ENCODE data around the gene MYH7B. TPM values are rescaled to one million over a fixed set of nuclear protein-coding genes. Genes with fewer than 3 reads are reported as not detected.

Gene MYH7B
- total RNA-seq, 1 experiment from 2014 or later, result 0.52 TPM

DNA sequence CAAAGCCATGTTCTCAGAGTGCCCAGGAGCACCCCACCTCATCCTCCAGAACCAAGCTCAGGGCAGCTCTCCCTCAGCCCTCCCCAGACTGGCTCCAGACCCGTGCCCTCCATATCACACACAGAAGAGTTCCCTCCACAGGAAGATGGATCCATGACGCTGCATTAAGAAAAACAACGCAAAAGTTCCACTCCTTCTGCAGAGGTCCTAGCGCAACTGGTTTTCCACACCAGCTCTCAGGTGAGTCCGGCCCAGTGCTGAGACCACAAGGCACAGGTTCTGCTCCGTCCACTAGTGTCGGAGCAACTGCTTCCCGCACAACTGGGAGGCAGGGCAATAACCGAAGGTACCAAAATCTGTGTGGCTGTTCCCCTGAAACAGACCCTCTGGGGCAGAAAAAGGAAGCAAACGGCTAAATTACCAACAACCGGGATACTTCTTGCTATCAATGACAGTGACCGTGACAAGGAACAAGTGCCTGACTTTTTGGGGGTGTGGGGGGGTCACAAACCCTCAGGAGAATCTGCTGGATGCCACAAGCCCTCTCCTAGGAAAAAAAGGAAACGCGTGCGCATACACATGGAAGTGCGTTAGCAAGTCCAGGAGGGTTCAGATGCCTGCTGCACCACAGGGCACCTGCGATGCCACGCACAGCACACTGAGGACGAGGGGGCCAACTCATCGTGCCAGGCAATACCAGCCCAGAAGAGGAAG lies 49.2 kb downstream of the MYH7B start:
- no peak overlapping the region for H3K27ac Mint-ChIP-seq (ENCODE audit: unreplicated experiment)
- no TSS peak for BruUV-seq (replicated peaks)

More for the DNA sequence above, 49.2 kb downstream of the MYH7B start:
- H3K36me3 Mint-ChIP-seq (ENCODE audit: insufficient read depth, unreplicated experiment), result peaks cover 79% of the 10 kb centered on the region
- no peaks in the 10 kb centered on the region for H3K4me1 Mint-ChIP-seq (ENCODE audit: low read depth, unreplicated experiment)
- no peaks in the 10 kb centered on the region for H3K27me3 Mint-ChIP-seq (ENCODE audit: unreplicated experiment)
- CTCF ChIA-PET, result interaction anchor here (0.6 kb wide), 1 partner anchor 91 kb away, joined by 4 read pairs; no protein-coding TSS in a partner anchor
- intact Hi-C loops (cut with micrococcal nuclease; ENCODE audit: unreplicated experiment), result no loop called here
- TF ChIP-seq, protein P1, sequence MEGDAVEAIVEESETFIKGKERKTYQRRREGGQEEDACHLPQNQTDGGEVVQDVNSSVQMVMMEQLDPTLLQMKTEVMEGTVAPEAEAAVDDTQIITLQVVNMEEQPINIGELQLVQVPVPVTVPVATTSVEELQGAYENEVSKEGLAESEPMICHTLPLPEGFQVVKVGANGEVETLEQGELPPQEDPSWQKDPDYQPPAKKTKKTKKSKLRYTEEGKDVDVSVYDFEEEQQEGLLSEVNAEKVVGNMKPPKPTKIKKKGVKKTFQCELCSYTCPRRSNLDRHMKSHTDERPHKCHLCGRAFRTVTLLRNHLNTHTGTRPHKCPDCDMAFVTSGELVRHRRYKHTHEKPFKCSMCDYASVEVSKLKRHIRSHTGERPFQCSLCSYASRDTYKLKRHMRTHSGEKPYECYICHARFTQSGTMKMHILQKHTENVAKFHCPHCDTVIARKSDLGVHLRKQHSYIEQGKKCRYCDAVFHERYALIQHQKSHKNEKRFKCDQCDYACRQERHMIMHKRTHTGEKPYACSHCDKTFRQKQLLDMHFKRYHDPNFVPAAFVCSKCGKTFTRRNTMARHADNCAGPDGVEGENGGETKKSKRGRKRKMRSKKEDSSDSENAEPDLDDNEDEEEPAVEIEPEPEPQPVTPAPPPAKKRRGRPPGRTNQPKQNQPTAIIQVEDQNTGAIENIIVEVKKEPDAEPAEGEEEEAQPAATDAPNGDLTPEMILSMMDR (IDR thresholded peaks at IDR 0.05; ENCODE audit: unreplicated experiment), result no peak
- no peaks in the 10 kb centered on the region for H3K9me3 Mint-ChIP-seq (ENCODE audit: low read depth, unreplicated experiment)
- no peak overlapping the region for H3K4me3 Mint-ChIP-seq (ENCODE audit: low read depth, unreplicated experiment)
- no peak for DNase-seq

Small RNAs within 50 kb of the gene (microRNA-seq; reads per million reads assigned to microRNA genes)
- gene MIR499A (not detected), gene MIR499B (not detected)

Other genes starting within 250 kb of the MYH7B start
- gene NCOA6, start 130.2 kb upstream of the MYH7B start, total RNA-seq (2022), result 42.8 and 44.7 TPM in 2 replicates
- gene GGT7, start 83.0 kb upstream of the MYH7B start, total RNA-seq (2022), result 13.5 and 16.2 TPM in 2 replicates
- 34.9 and 35.3 TPM in 2 replicates for gene ACSS2, start 79.3 kb upstream of the MYH7B start, total RNA-seq (2022)
- 110 and 116 TPM in 2 replicates for gene GSS, start 62 bp upstream of the MYH7B start, total RNA-seq (2022)
- gene TRPC4AP, start 136.9 kb downstream of the MYH7B start, total RNA-seq (2022), result 79.0 and 85.3 TPM in 2 replicates
- gene EDEM2, start 191.5 kb downstream of the MYH7B start, total RNA-seq (2022), result 44.4 and 49.4 TPM in 2 replicates
- gene PROCR, start 216.2 kb downstream of the MYH7B start, total RNA-seq (2022), result 9.7 and 10.3 TPM in 2 replicates